Measurements from ENCODE around the gene MR1. TPM values are rescaled to one million over a fixed set of nuclear protein-coding genes. Genes with fewer than 3 reads are reported as not detected.

MR1 gene
- total and polyA plus RNA-seq, 2 of the 13 experiments (the other 11 are each of a cell fraction or from before 2014, with no cell fraction given), result 7.7 to 10.4 TPM

- TF ChIP-seq, protein P1, sequence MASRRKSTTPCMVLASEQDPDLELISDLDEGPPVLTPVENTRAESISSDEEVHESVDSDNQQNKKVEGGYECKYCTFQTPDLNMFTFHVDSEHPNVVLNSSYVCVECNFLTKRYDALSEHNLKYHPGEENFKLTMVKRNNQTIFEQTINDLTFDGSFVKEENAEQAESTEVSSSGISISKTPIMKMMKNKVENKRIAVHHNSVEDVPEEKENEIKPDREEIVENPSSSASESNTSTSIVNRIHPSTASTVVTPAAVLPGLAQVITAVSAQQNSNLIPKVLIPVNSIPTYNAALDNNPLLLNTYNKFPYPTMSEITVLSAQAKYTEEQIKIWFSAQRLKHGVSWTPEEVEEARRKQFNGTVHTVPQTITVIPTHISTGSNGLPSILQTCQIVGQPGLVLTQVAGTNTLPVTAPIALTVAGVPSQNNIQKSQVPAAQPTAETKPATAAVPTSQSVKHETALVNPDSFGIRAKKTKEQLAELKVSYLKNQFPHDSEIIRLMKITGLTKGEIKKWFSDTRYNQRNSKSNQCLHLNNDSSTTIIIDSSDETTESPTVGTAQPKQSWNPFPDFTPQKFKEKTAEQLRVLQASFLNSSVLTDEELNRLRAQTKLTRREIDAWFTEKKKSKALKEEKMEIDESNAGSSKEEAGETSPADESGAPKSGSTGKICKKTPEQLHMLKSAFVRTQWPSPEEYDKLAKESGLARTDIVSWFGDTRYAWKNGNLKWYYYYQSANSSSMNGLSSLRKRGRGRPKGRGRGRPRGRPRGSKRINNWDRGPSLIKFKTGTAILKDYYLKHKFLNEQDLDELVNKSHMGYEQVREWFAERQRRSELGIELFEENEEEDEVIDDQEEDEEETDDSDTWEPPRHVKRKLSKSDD (CRISPR knock-in tag; IDR thresholded peaks at IDR 0.05; ENCODE audit: low read depth), result peak; percentile 71; the same call in 1 of the 2 replicates
- TF ChIP-seq CC2D1A (CRISPR knock-in tag; IDR thresholded peaks at IDR 0.05) (no peak), ZNF460 (CRISPR knock-in tag; IDR thresholded peaks at IDR 0.05; ENCODE audit: borderline replicate concordance) (no peak), KDM5B (CRISPR knock-in tag; IDR thresholded peaks at IDR 0.05; ENCODE audit: borderline replicate concordance) (peak; percentile 87; the same call in 1 of the 2 replicates), POLR2AphosphoS2 (IDR thresholded peaks at IDR 0.05; ENCODE audit: low read depth, low read length) (peak; percentile 87; the same call in 1 of the 2 replicates), ZNF567 (CRISPR knock-in tag; IDR thresholded peaks at IDR 0.05; ENCODE audit: borderline replicate concordance) (0 out of 2 replicates have a peak, but pooled peaks have one; percentile 62), ZNF788 (CRISPR knock-in tag; IDR thresholded peaks at IDR 0.05; ENCODE audit: borderline replicate concordance) (peak; percentile 53; the same call in 1 of the 2 replicates), PAF1 (CRISPR knock-in tag; IDR thresholded peaks at IDR 0.05) (no peak), ZFYVE20 (CRISPR knock-in tag; IDR thresholded peaks at IDR 0.05; ENCODE audit: borderline replicate concordance, low read depth) (0 out of 2 replicates have a peak, but pooled peaks have one; percentile 60), ZNF543 (CRISPR knock-in tag; IDR thresholded peaks at IDR 0.05) (peak; percentile 74; the same call in 1 of the 2 replicates), HMG20A (CRISPR knock-in tag; IDR thresholded peaks at IDR 0.05; ENCODE audit: borderline replicate concordance) (no peak), HOXA9 (CRISPR knock-in tag; IDR thresholded peaks at IDR 0.05; ENCODE audit: borderline replicate concordance) (peak; percentile 22; the same call in 1 of the 2 replicates), KAT2B (IDR thresholded peaks at IDR 0.05; ENCODE audit: borderline replicate concordance, low read depth, low read length) (no peak), AKAP8 (CRISPR knock-in tag; IDR thresholded peaks at IDR 0.05) (0 out of 2 replicates have a peak, but pooled peaks have one; percentile 62), EED (CRISPR knock-in tag; IDR thresholded peaks at IDR 0.05) (no peak), DMAP1 (CRISPR knock-in tag; IDR thresholded peaks at IDR 0.05) (no peak), IKZF4 (CRISPR knock-in tag; IDR thresholded peaks at IDR 0.05; ENCODE audit: borderline replicate concordance, low read depth, not compliant biosample characterization) (peak; percentile 75), RFX1 (IDR thresholded peaks at IDR 0.05) (no peak), FOXA3 (CRISPR knock-in tag; IDR thresholded peaks at IDR 0.05) (peak; percentile 69), ZNF274 (CRISPR knock-in tag; IDR thresholded peaks at IDR 0.05) (peak; percentile 89), ZNF563 (CRISPR knock-in tag; IDR thresholded peaks at IDR 0.05) (peak; percentile 65; the same call in 1 of the 2 replicates), KLF6 (CRISPR knock-in tag; IDR thresholded peaks at IDR 0.05) (peak; percentile 96), ONECUT2 (CRISPR knock-in tag; IDR thresholded peaks at IDR 0.05) (peak; percentile 24; the same call in 1 of the 2 replicates), ZNF414 (CRISPR knock-in tag; IDR thresholded peaks at IDR 0.05) (peak; percentile 49; the same call in 1 of the 2 replicates), GABPB1 (CRISPR knock-in tag; IDR thresholded peaks at IDR 0.05) (peak; percentile 83), ZNF510 (CRISPR knock-in tag; IDR thresholded peaks at IDR 0.05; ENCODE audit: low read depth) (no peak), ZIK1 (CRISPR knock-in tag; IDR thresholded peaks at IDR 0.05; ENCODE audit: borderline replicate concordance, low read depth) (peak; percentile 34; the same call in 1 of the 2 replicates)
Measured at GRCh38 chr1:181088079-181089016, 54.6 kb downstream of the MR1 start, which contains the start of gene IER5 (continued).
